ENCODE results near the gene ATP6V0E1.
A peak's percentile ranks its signal among the peaks of the same experiment; 100 is the strongest.

The ATP6V0E1 gene

GRCh38 chr5:172984244-172984953 is 828 bp downstream of the ATP6V0E1 start:
- peak; percentile 50 for DNase-seq (ENCODE audit: low read depth)
- TF ChIP-seq CTCF (IDR thresholded peaks at IDR 0.05; ENCODE audit: control insufficient read depth, extremely low read depth, insufficient read depth): peak; percentile 60
- peak overlapping the region; percentile 88 for H3K4me3 ChIP-seq (ENCODE audit: low read depth, low read length)

GRCh38 chr5:172985596-172985995 is 2.0 kb downstream of the ATP6V0E1 start:
- no peak for TF ChIP-seq CTCF (IDR thresholded peaks at IDR 0.05; ENCODE audit: control insufficient read depth, extremely low read depth, insufficient read depth)
- no peak for DNase-seq (ENCODE audit: low read depth)
- no peak overlapping the region for H3K4me3 ChIP-seq (ENCODE audit: low read depth, low read length)

- DNase-seq (ENCODE audit: low read depth): no peak
- no peak overlapping the region for H3K4me3 ChIP-seq (ENCODE audit: low read depth, low read length)
- TF ChIP-seq CTCF (IDR thresholded peaks at IDR 0.05; ENCODE audit: control insufficient read depth, extremely low read depth, insufficient read depth): no peak
Observed at GRCh38 chr5:172988276-172988675, 4.7 kb downstream of the ATP6V0E1 start.

- TF ChIP-seq CTCF (IDR thresholded peaks at IDR 0.05; ENCODE audit: control insufficient read depth, extremely low read depth, insufficient read depth): no peak
- no peak for DNase-seq (ENCODE audit: low read depth)
Observed at GRCh38 chr5:172990776-172991175, 7.2 kb downstream of the ATP6V0E1 start.

GRCh38 chr5:172994405-172994804 is 10.8 kb downstream of the ATP6V0E1 start:
- no peak overlapping the region for H3K4me3 ChIP-seq (ENCODE audit: low read depth, low read length)
- DNase-seq (ENCODE audit: low read depth): no peak
- TF ChIP-seq CTCF (IDR thresholded peaks at IDR 0.05; ENCODE audit: control insufficient read depth, extremely low read depth, insufficient read depth): no peak

More at GRCh38 chr5:172990776-172991175, 7.2 kb downstream of the ATP6V0E1 start:
- no peak overlapping the region for H3K4me3 ChIP-seq (ENCODE audit: low read depth, low read length)

- H3K4me3 ChIP-seq (ENCODE audit: low read depth, low read length): no peak overlapping the region
- no peak for DNase-seq (ENCODE audit: low read depth)
- no peak for TF ChIP-seq CTCF (IDR thresholded peaks at IDR 0.05; ENCODE audit: control insufficient read depth, extremely low read depth, insufficient read depth)
Observed at GRCh38 chr5:172999372-172999973, 15.9 kb downstream of the ATP6V0E1 start.

Data from LNCaP clone FGC (cell line).